GM18526 (cell line): ENCODE data around the gene EEFSEC.

ENCODE experiments used
- POLR2A ChIP-seq: IDR thresholded peaks from 3 replicates; pipeline ENCODE4 v1.6.1; 2011; ENCODE audit not compliant: insufficient read length; ENCODE audit errors: extremely low read depth

Gene EEFSEC

GRCh38 chr3:128399221-128399915 is 246.1 kb downstream of the EEFSEC start:
- no peak for TF ChIP-seq POLR2A

- no peak for TF ChIP-seq POLR2A
Measured at GRCh38 chr3:128400671-128401070, 247.4 kb downstream of the EEFSEC start.

- TF ChIP-seq POLR2A: no peak
Measured at GRCh38 chr3:128402319-128402718, 249.0 kb downstream of the EEFSEC start.

- TF ChIP-seq POLR2A: no peak
Measured at GRCh38 chr3:128402998-128403397, 249.7 kb downstream of the EEFSEC start.

GRCh38 chr3:128404276-128405068 is 251.2 kb downstream of the EEFSEC start:
- no peak for TF ChIP-seq POLR2A

GRCh38 chr3:128405554-128406277 is 252.4 kb downstream of the EEFSEC start:
- no peak for TF ChIP-seq POLR2A

GRCh38 chr3:128407247-128407646 is 254.0 kb downstream of the EEFSEC start:
- TF ChIP-seq POLR2A: no peak

- TF ChIP-seq POLR2A: no peak
Measured at GRCh38 chr3:128408012-128408692, 254.9 kb downstream of the EEFSEC start.

- no peak for TF ChIP-seq POLR2A
Measured at GRCh38 chr3:128408693-128409623, 255.7 kb downstream of the EEFSEC start.

- no peak for TF ChIP-seq POLR2A
Measured at GRCh38 chr3:128409624-128410581, 256.6 kb downstream of the EEFSEC start.

- TF ChIP-seq POLR2A: no peak
Measured at GRCh38 chr3:128410669-128411573, 257.6 kb downstream of the EEFSEC start.

- TF ChIP-seq POLR2A: no peak
Measured at GRCh38 chr3:128411574-128412064, 258.3 kb downstream of the EEFSEC start.
